HCT116 (cell line): ENCODE data around the gene SERAC1. TPM values are rescaled to one million over a fixed set of nuclear protein-coding genes. Genes with fewer than 3 reads are reported as not detected.
"Not testable (repeated sequence)": the region's sequence is repeated elsewhere in the genome, so short reads cannot be mapped to it uniquely, and the experiment has no call there.

Source experiments
- ATAC-seq: fragments of 200-7000 bp; cut with Tn5 transposase; 2 replicates; pipeline ENCODE4 v1.9.1; 2020; ENCODE audit warnings: mild to moderate bottlenecking, moderate library complexity
- BruUV-seq: library from RNA; stranded (reverse); fragments of 400-500 nt; replicated peaks from 2 replicates; lab custom pipeline; 2021; lab: Mats Ljungman, UMichigan
- CTCF ChIA-PET: fragments of 300-600 bp; sonication (Branson Sonifier 250); formaldehyde crosslinking; loops from one replicate; lab custom pipeline; 2021; ENCODE audit warnings: antibody characterized with exemption; lab: Charles Lee
- POLR2A ChIA-PET: fragments of 300-600, 350-600 bp; sonication (Branson Sonifier 250); formaldehyde crosslinking; loops from one replicate; lab custom pipeline; 2021; ENCODE audit warnings: antibody characterized with exemption; lab: Charles Lee
- RAD21 ChIA-PET, 2 experiments: fragments of 300-600 bp; sonication (Branson Sonifier 250); formaldehyde crosslinking; loops; one replicate each; lab custom pipeline; 2023; ENCODE audit warnings: low total read pairs in 2 of 2; ENCODE audit not compliant: uncharacterized antibody in 2 of 2, unreplicated experiment in 2 of 2, low non-redundant PET in 1 of 2; lab: Charles Lee
- DNase-seq: peaks from one replicate; pipeline ENCODE4 v3.0.0-alpha.2; 2010; ENCODE audit warnings: low read depth, low spot score
- H2AFZ ChIP-seq: fragments of 200-600 bp; shearing (Covaris generic), sonication (generic); 2 replicates; pipeline ENCODE4 v1.6.1; 2017; ENCODE audit warnings: low read depth, mixed run types, mixed read lengths, antibody characterized with exemption, low read length; ENCODE audit not compliant: poor library complexity, severe bottlenecking
- H3K27ac ChIP-seq: 2 replicates; pipeline ENCODE4 v1.5.1; 2012; ENCODE audit warnings: low read depth, low read length
- H3K27me3 ChIP-seq: fragments of 200-600 bp; sonication (generic); 2 replicates; pipeline ENCODE4 v1.6.1; 2016; ENCODE audit warnings: mixed run types, low read length, mixed read lengths; ENCODE audit not compliant: insufficient read depth
- H3K36me3 ChIP-seq, 2 experiments: fragments of 200-500 bp in 1 of 2; fragments of 200-600 bp in 1 of 2; sonication (Bioruptor generic) in 1 of 2; sonication (generic) in 1 of 2; 2 replicates each; pipeline versions ENCODE4 v1.5.1 to v1.6.1; 2014 to 2016; ENCODE audit warnings: low read length in 2 of 2, inconsistent platforms in 1 of 2, mixed read lengths in 1 of 2, mixed run types in 1 of 2; ENCODE audit not compliant: insufficient read depth in 2 of 2, control insufficient read depth in 1 of 2
- H3K4me1 ChIP-seq, 2 experiments: fragments of 200-600 bp in 1 of 2; sonication (generic) in 1 of 2; 2 replicates each; pipeline versions ENCODE4 v1.5.1 to v1.6.1; 2012 to 2017; ENCODE audit warnings: low read length in 2 of 2, inconsistent platforms in 1 of 2, mild to moderate bottlenecking in 1 of 2, mixed read lengths in 1 of 2, mixed run types in 1 of 2, moderate library complexity in 1 of 2; ENCODE audit not compliant: insufficient read depth in 2 of 2, control insufficient read depth in 1 of 2
- H3K4me2 ChIP-seq: fragments of 200-600 bp; sonication (generic); 2 replicates; pipeline ENCODE4 v1.6.1; 2017; ENCODE audit warnings: mixed run types, low read length, mixed read lengths
- H3K4me3 ChIP-seq, 2 experiments: fragments of 200-600 bp in 1 of 2; sonication (generic) in 1 of 2; replicated peaks in 1 of 2; 2 replicates each; pipeline ENCODE4 v1.5.1; 2011 to 2016; ENCODE audit warnings: low read length in 2 of 2, control low read depth in 1 of 2, low read depth in 1 of 2, mild to moderate bottlenecking in 1 of 2, mixed read lengths in 1 of 2, mixed run types in 1 of 2
- H3K79me2 ChIP-seq: fragments of 200-600 bp; sonication (generic); 2 replicates; pipeline ENCODE4 v1.6.1; 2017; ENCODE audit warnings: mild to moderate bottlenecking, mixed run types, low read length, moderate library complexity, mixed read lengths; ENCODE audit not compliant: insufficient read depth
- H3K9ac ChIP-seq: fragments of 200-600 bp; sonication (generic); 2 replicates; pipeline ENCODE4 v1.6.1; 2016; ENCODE audit warnings: low read length, mixed read lengths
- H3K9me2 ChIP-seq: fragments of 200-600 bp; sonication (generic), shearing (Covaris generic); 2 replicates; pipeline ENCODE4 v1.6.1; 2017; ENCODE audit warnings: mixed run types, mild to moderate bottlenecking, moderate library complexity; ENCODE audit not compliant: insufficient read depth
- H3K9me3 ChIP-seq, 2 experiments: fragments of 200-500 bp in 1 of 2; fragments of 200-600 bp in 1 of 2; sonication (Bioruptor generic) in 1 of 2; sonication (generic) in 1 of 2; 2 replicates each; pipeline ENCODE4 v1.6.1; 2014 to 2017; ENCODE audit warnings: low read length in 2 of 2, mixed read lengths in 2 of 2, inconsistent platforms in 1 of 2, low read depth in 1 of 2, mild to moderate bottlenecking in 1 of 2, mixed run types in 1 of 2, moderate library complexity in 1 of 2; ENCODE audit not compliant: control insufficient read depth in 1 of 2, insufficient read depth in 1 of 2
- H4K20me1 ChIP-seq: fragments of 200-600 bp; sonication (generic), shearing (Covaris generic); 2 replicates; pipeline ENCODE4 v1.6.1; 2017; ENCODE audit warnings: mixed run types, mild to moderate bottlenecking, moderate library complexity; ENCODE audit not compliant: insufficient read depth
- EZH2 ChIP-seq: fragments of 200-600 bp; sonication (generic); IDR thresholded peaks from 2 replicates; pipeline ENCODE4 v1.6.1; 2017; ENCODE audit warnings: antibody characterized with exemption, mixed run types
- JUND ChIP-seq: IDR thresholded peaks from 2 replicates; pipeline ENCODE4 v1.6.1; 2012
- intact Hi-C: fragments of 100-400 bp; cut with micrococcal nuclease; formaldehyde crosslinking; loops from 2 replicates; pipeline ENCODE4 v1.10.0; 2022
- total RNA-seq: library from RNA; stranded (reverse); gene quantifications from one replicate; pipeline ENCODE4 v1.2.1, GENCODE V29; 2021; ENCODE audit not compliant: unreplicated experiment

SERAC1 gene
- total RNA-seq, 1 experiment from 2014 or later, result 7.6 TPM

DNA sequence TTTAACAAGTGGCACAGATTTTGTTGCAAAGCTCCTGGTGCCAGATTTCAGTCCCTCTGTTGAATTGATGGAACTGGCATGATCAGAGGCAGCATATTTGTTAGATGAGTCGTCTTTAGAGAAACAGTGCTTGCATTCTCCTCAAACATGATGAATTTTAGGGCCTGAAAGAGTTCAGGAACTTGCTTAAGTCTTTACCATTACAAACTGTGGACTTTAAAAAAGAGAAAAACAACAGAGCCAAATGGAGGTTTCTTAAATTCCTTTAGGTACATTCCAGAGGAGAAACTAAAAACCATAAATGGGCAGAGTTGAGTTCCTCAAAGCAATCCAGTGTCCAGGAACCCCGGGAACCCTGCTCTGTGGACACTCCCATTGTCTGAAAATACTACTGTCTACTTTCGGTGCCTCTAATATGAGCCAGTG, 2.6 kb upstream of the SERAC1 start:
- Histone ChIP-seq H3K36me3 (no peaks in the 10 kb centered on the region; a peak in 1 of 4 replicates), H3K4me3 (no peak overlapping the region), H3K9ac (no peak overlapping the region), H3K9me2 (no peaks in the 10 kb centered on the region), H3K79me2 (no peaks in the 10 kb centered on the region), H3K27ac (peak overlapping the region; percentile 15; the same call in 1 of the 2 replicates), H2AFZ (no peak overlapping the region), H3K4me1 (peaks cover 17 to 30% of the 10 kb centered on the region in 2 experiments; a peak in 3 of 4 replicates), H3K4me2 (peak overlapping the region; percentile 18), H3K27me3 (no peaks in the 10 kb centered on the region), H4K20me1 (no peaks in the 10 kb centered on the region), H3K9me3 (no peaks in the 10 kb centered on the region)
- intact Hi-C loops, result no loop called here
- CTCF ChIA-PET, result no interaction called here
- TSS peak; percentile 18 for BruUV-seq
- no peak for DNase-seq
- ATAC-seq, result no peak
- POLR2A ChIA-PET, result no interaction called here
- RAD21 ChIA-PET, result no interaction called here
- TF ChIP-seq JUND, result peak; percentile 23; the same call in 1 of the 2 replicates
- TF ChIP-seq EZH2, result no peak

DNA sequence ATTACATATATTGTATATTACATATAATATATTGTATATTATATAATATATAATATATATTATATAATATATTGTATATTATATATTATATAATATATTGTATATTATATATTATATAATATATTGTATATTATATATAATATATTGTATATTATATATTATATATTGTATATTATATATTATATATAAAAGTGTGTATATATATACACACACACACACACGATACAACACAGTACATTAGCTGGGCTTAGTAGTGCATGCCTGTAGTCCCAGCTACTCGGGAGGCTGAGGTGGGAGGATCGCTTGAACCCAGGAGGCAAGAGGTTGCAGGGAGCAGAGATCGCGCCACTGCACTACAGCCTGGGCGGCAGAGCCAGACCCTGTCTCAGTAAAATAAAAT, 1.6 kb upstream of the SERAC1 start:
- H4K20me1 ChIP-seq, intact Hi-C loops, H3K27me3 ChIP-seq, ATAC-seq, POLR2A ChIA-PET, RAD21 ChIA-PET, H3K9me2 ChIP-seq, H3K9me3 ChIP-seq, H3K4me3 ChIP-seq, CTCF ChIA-PET, H3K36me3 ChIP-seq, H3K79me2 ChIP-seq, H2AFZ ChIP-seq, H3K9ac ChIP-seq, DNase-seq, BruUV-seq: not testable (repeated sequence)
- H3K4me1 ChIP-seq, result peaks cover 17 to 30% of the 10 kb centered on the region in 2 experiments; a peak in 3 of 4 replicates
- peak overlapping the region; percentile 18 for H3K4me2 ChIP-seq
- H3K27ac ChIP-seq, result peak overlapping the region; percentile 15; the same call in 1 of the 2 replicates
